Mesothelial cell of epicardium (in vitro differentiated cells): ENCODE measurements around the gene GBA3. TPM values are rescaled to one million over a fixed set of nuclear protein-coding genes. Genes with fewer than 3 reads are reported as not detected.

ENCODE experiments used
- DNase-seq, 2 experiments: peaks; one replicate each; pipeline ENCODE4 v3.0.0; 2021; ENCODE audit warnings: low spot score in 2 of 2; ENCODE audit not compliant: unreplicated experiment in 2 of 2
- H3K27ac Mint-ChIP-seq: 2 replicates; pipeline ENCODE4 v1.8.0; 2021; ENCODE audit warnings: mixed read lengths
- H3K27me3 Mint-ChIP-seq: 2 replicates; pipeline ENCODE4 v1.8.0; 2021; ENCODE audit warnings: low read depth, mixed read lengths
- H3K36me3 Mint-ChIP-seq: 2 replicates; pipeline ENCODE4 v1.8.0; 2021; ENCODE audit warnings: mixed read lengths
- H3K4me1 Mint-ChIP-seq: 2 replicates; pipeline ENCODE4 v1.8.0; 2021; ENCODE audit warnings: mixed read lengths
- H3K4me3 Mint-ChIP-seq: 2 replicates; pipeline ENCODE4 v1.8.0; 2021; ENCODE audit warnings: mild to moderate bottlenecking, moderate library complexity, mixed read lengths
- H3K9me3 Mint-ChIP-seq: 2 replicates; pipeline ENCODE4 v1.8.0; 2021; ENCODE audit warnings: mixed read lengths
- CTCF ChIP-seq: fragments of 200-600 bp; sonication (generic); IDR thresholded peaks from one replicate; pipeline ENCODE4 v1.5.0; 2021; ENCODE audit warnings: antibody characterized with exemption; ENCODE audit not compliant: unreplicated experiment
- total RNA-seq: library from RNA; stranded (reverse); gene quantifications from 3 replicates; pipeline ENCODE4 v1.2.1, GENCODE V29; 2021

GBA3 gene
- total RNA-seq, 1 donor from 2014 or later = not detected

GRCh38 chr4:22712105-22712504 lies 19.4 kb downstream of the GBA3 start:
- H3K27ac Mint-ChIP-seq = no peak overlapping the region

GRCh38 chr4:22712529-22712928 lies 19.8 kb downstream of the GBA3 start:
- no peak overlapping the region for H3K27ac Mint-ChIP-seq
- no peak overlapping the region for H3K4me3 Mint-ChIP-seq
- peaks cover 9% of the 10 kb centered on the region for H3K27me3 Mint-ChIP-seq
- no peaks in the 10 kb centered on the region for H3K36me3 Mint-ChIP-seq
- no peaks in the 10 kb centered on the region for H3K9me3 Mint-ChIP-seq
- no peak for DNase-seq
- TF ChIP-seq CTCF = no peak
- H3K4me1 Mint-ChIP-seq = peaks cover 5% of the 10 kb centered on the region

More at GRCh38 chr4:22712105-22712504, 19.4 kb downstream of the GBA3 start:
- Mint-ChIP-seq H3K4me1 (peaks cover 4% of the 10 kb centered on the region), H3K36me3 (no peaks in the 10 kb centered on the region), H3K27me3 (peaks cover 12% of the 10 kb centered on the region), H3K4me3 (no peak overlapping the region), H3K9me3 (no peaks in the 10 kb centered on the region)
- no peak for TF ChIP-seq CTCF
- DNase-seq = no peak

GRCh38 chr4:22713841-22714240 lies 21.1 kb downstream of the GBA3 start:
- no peak for DNase-seq
- Mint-ChIP-seq H3K4me1 (peaks cover 7% of the 10 kb centered on the region), H3K27me3 (peaks cover 6% of the 10 kb centered on the region), H3K27ac (no peak overlapping the region), H3K4me3 (no peak overlapping the region), H3K9me3 (no peaks in the 10 kb centered on the region), H3K36me3 (no peaks in the 10 kb centered on the region)
- TF ChIP-seq CTCF = no peak

- TF ChIP-seq CTCF = no peak
- Mint-ChIP-seq H3K36me3 (no peaks in the 10 kb centered on the region), H3K27me3 (peaks cover 8% of the 10 kb centered on the region), H3K27ac (no peak overlapping the region), H3K4me3 (no peak overlapping the region), H3K4me1 (peaks cover 3% of the 10 kb centered on the region), H3K9me3 (peaks cover 4% of the 10 kb centered on the region)
- no peak for DNase-seq
These were observed 26.5 kb downstream of the GBA3 start for GRCh38 chr4:22719218-22719617.

- peaks cover 5% of the 10 kb centered on the region for H3K9me3 Mint-ChIP-seq
- peaks cover 3% of the 10 kb centered on the region for H3K4me1 Mint-ChIP-seq
- H3K4me3 Mint-ChIP-seq = no peak overlapping the region
- peaks cover 4% of the 10 kb centered on the region for H3K27me3 Mint-ChIP-seq
- DNase-seq = no peak
- H3K27ac Mint-ChIP-seq = no peak overlapping the region
- no peaks in the 10 kb centered on the region for H3K36me3 Mint-ChIP-seq
- no peak for TF ChIP-seq CTCF
These were observed 27.4 kb downstream of the GBA3 start for GRCh38 chr4:22720091-22720490.

- no peak overlapping the region for H3K4me3 Mint-ChIP-seq
- H3K36me3 Mint-ChIP-seq = no peaks in the 10 kb centered on the region
- DNase-seq = no peak
- no peak for TF ChIP-seq CTCF
- H3K27ac Mint-ChIP-seq = no peak overlapping the region
- H3K4me1 Mint-ChIP-seq = peaks cover 3% of the 10 kb centered on the region
- H3K9me3 Mint-ChIP-seq = peaks cover 9% of the 10 kb centered on the region
- peaks cover 4% of the 10 kb centered on the region for H3K27me3 Mint-ChIP-seq
These were observed 28.5 kb downstream of the GBA3 start for GRCh38 chr4:22721204-22721603.
